Thymus (tissue), 11 donors: ENCODE results near the gene ADGRG3. TPM values are rescaled to one million over a fixed set of nuclear protein-coding genes. Genes with fewer than 3 reads are reported as not detected.

Experiments
- DNase-seq, 9 donors: peaks; one replicate each; pipeline ENCODE4 v3.0.0-alpha.2; 2013; ENCODE audit warnings: low spot score in 9 of 9, low read depth in 6 of 9, missing footprints in 1 of 9
- H3K27ac ChIP-seq, 2 donors: one replicate each; pipeline ENCODE4 v1.5.1; 2013; ENCODE audit warnings: control low read depth in 1 of 2, low read depth in 1 of 2, low read length in 1 of 2, mild to moderate bottlenecking in 1 of 2, moderate library complexity in 1 of 2
- H3K27me3 ChIP-seq, 2 donors: one replicate each; pipeline ENCODE4 v1.5.1; 2013; ENCODE audit warnings: low read length in 1 of 2; ENCODE audit not compliant: control insufficient read depth in 2 of 2, insufficient read depth in 1 of 2
- H3K36me3 ChIP-seq, 2 donors: one replicate each; pipeline ENCODE4 v1.5.1; 2013; ENCODE audit warnings: low read length in 1 of 2, mild to moderate bottlenecking in 1 of 2, moderate library complexity in 1 of 2; ENCODE audit not compliant: control insufficient read depth in 2 of 2, insufficient read depth in 2 of 2
- H3K4me1 ChIP-seq, 2 donors: one replicate each; pipeline ENCODE4 v1.5.1; 2013; ENCODE audit warnings: low read length in 2 of 2; ENCODE audit not compliant: control insufficient read depth in 2 of 2, insufficient read depth in 2 of 2
- H3K4me3 ChIP-seq, 2 donors: one replicate each; pipeline ENCODE4 v1.5.1; 2013; ENCODE audit warnings: low read length in 2 of 2, control low read depth in 1 of 2, mild to moderate bottlenecking in 1 of 2
- H3K9me3 ChIP-seq, 2 donors: one replicate each; pipeline ENCODE4 v1.5.1; 2013; ENCODE audit warnings: low read length in 1 of 2, mild to moderate bottlenecking in 1 of 2; ENCODE audit not compliant: control insufficient read depth in 2 of 2, insufficient read depth in 1 of 2
- WGBS: extraction: QIAGEN DNeasy Blood & Tissue Kit; methylation state at CpG from one replicate; pipeline ENCODE4 v1.1.7; 2013; 5-methylcytosine and 5-hydroxymethylcytosine counted together
- polyA plus RNA-seq: library from polyadenylated mRNA; stranded (reverse); fragments of 200-250 nt; gene quantifications from one replicate; pipeline ENCODE4 v1.2.3, GENCODE V29; 2013
- total RNA-seq: library from RNA; stranded (reverse); fragments of 120-200 nt; gene quantifications from one replicate; pipeline ENCODE4 v1.2.4, GENCODE V29; 2013
- donor health status: healthy.

Gene ADGRG3
- total and polyA plus RNA-seq, 2 donors, result 0.33 to 0.94 TPM

DNA sequence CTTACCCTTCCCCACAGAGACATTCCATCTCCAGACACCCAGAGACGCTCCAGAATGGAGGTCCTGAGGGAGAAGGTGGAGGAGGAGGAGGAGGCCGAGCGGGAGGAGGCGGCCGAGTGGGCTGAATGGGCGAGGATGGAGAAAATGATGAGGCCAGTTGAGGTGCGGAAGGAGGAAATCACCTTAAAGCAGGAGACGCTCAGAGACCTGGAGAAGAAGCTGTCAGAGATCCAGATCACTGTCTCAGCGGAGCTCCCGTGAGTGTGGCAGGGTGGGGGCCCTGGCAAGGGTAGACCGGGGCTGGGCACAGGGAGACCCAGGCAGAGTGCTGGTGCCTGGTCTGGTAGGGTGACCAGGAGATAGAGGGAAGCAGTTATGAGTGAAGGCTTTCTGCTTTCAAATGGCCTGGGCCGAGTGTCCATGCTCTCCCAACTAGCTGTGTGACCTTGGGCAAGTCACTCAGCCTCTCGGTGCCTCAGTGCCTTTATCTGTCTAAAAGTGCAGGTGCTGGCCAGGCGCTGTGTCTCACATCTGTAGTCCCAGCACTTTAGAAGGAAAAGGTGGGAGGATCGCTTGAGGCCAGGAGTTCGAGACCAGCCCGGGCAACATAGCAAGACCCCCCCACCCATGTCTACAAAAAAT, 29.9 kb downstream of the ADGRG3 start:
- H3K4me1 ChIP-seq, result peaks cover 7 to 13% of the 10 kb centered on the region in 2 donors
- no peak for DNase-seq
- no peaks in the 10 kb centered on the region for H3K27me3 ChIP-seq
- H3K27ac ChIP-seq, result no peak overlapping the region
- H3K36me3 ChIP-seq, result no peaks in the 10 kb centered on the region
- WGBS, result 97% methylated on average over 17 of the region's 17 CpGs
- H3K9me3 ChIP-seq, result no peaks in the 10 kb centered on the region
- no peak overlapping the region for H3K4me3 ChIP-seq

DNA sequence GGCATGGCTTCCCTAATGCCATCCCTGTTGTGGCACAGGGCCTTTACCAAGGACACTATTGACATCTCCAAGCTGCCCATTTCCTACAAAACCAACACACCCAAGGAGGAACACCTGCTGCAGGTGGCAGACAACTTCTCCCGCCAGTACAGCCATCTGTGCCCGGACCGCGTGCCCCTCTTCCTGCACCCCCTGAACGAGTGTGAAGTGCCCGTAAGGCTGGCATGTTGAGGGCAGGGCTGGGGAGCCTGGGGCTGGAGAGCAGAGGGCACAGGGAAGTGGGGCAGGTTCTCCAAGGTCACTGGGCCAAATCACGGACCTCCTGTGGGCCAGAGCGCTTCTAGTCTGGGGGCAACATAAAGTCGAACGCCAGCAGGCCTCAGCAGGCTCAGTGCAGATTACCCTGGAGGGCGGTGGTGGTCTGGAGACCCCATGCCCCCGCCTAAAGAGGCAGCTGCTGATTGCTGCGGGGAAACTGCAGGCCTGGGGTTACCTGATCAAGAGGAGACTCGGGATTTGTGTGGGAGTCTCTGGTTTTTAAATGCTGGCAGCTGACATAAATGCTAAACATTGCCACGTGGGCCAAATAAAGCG, 30.8 kb downstream of the ADGRG3 start:
- no peak overlapping the region for H3K4me3 ChIP-seq
- H3K27me3 ChIP-seq, result no peaks in the 10 kb centered on the region
- 92% methylated on average over 16 of the region's 16 CpGs for WGBS
- no peak for DNase-seq
- H3K36me3 ChIP-seq, result no peaks in the 10 kb centered on the region
- no peaks in the 10 kb centered on the region for H3K9me3 ChIP-seq
- H3K4me1 ChIP-seq, result peaks cover 7 to 13% of the 10 kb centered on the region in 2 donors
- no peak overlapping the region for H3K27ac ChIP-seq

DNA sequence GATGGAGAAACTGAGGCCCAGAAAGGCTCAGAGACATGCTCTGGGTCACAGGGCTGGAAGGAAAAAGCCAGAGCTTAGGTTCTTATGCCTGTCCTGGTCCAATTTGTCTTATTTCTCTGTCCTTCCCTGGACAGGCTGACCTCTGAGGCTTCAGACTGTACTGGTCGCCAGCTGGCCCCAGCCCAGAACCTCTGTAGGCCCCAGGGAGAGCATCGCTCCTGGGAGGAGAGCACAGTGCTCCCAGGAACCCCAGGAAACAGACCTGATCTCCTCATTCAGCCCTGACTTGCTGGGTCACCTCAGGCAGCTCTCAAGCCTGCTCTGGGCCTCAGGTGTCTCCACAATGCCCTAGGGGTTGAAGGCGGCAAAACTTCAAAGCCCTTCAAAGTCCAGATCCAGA, 31.4 kb downstream of the ADGRG3 start:
- H3K4me1 ChIP-seq, result peaks cover 7 to 10% of the 10 kb centered on the region in 2 donors
- no peak overlapping the region for H3K27ac ChIP-seq
- no peak overlapping the region for H3K4me3 ChIP-seq
- no peaks in the 10 kb centered on the region for H3K9me3 ChIP-seq
- H3K36me3 ChIP-seq, result no peaks in the 10 kb centered on the region
- 96% methylated on average over 3 of the region's 3 CpGs for WGBS
- H3K27me3 ChIP-seq, result no peaks in the 10 kb centered on the region
- DNase-seq, result no peak

DNA sequence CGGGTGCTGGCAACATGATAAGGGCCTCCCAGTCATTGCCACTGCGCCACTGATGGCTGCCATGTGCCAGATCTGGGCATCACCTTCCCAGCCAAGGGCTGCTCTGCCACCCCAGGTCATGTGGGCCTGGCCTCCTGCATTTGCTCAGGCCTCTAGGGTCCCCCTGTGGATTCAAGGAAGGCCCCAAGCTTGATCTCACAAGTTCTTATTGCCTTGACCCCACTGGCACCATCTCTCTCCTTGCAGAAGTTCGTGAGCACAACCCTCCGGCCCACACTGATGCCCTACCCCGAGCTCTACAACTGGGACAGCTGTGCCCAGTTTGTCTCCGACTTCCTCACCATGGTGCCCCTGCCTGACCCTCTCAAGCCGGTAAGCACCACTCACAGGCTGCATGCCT, 31.8 kb downstream of the ADGRG3 start:
- Histone ChIP-seq H3K4me3 (no peak overlapping the region), H3K27ac (no peak overlapping the region), H3K4me1 (peaks cover 4 to 5% of the 10 kb centered on the region in 2 donors), H3K27me3 (no peaks in the 10 kb centered on the region), H3K36me3 (no peaks in the 10 kb centered on the region), H3K9me3 (no peaks in the 10 kb centered on the region)
- no peak for DNase-seq
- 98% methylated on average over 7 of the region's 7 CpGs for WGBS

DNA sequence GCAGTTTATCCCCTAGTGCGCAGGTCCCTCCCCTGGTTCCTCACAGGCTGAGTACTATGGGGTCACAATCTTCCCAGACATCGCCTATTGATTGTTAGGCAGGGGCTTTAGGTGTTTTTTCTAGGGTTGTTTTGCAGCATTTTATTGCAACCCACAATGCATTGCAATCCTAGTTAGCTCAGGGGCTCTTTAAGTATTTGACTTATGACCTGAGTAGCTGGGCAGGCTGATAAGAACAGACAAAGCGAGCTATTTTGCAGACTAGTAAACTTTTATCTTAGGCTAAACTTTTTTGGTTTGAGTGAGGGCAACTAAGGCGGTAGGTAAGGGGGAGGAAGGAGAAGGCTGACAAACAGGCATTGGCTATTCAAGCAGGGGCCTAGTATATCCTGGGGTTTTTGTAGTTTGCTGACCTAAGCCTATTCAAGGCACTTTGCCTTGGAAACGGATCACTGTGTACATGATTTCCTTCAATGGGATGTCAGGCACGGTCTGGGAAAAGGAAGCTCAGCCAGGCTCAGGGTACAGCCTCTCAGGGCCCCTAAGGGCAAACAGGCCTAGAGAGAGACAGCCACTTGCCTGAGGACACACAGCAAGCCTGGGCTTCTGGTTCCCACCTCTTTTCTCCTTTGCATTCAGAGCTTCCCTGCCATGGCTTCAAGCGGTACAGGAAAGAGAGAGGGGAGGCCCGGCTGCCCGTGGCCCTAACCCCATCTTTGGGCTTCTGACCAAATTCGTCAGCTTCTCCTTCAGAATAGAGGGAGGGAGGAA, 32.9 kb downstream of the ADGRG3 start:
- Histone ChIP-seq H3K4me1 (no peaks in the 10 kb centered on the region), H3K27ac (no peak overlapping the region), H3K36me3 (no peaks in the 10 kb centered on the region), H3K9me3 (no peaks in the 10 kb centered on the region), H3K27me3 (no peaks in the 10 kb centered on the region), H3K4me3 (no peak overlapping the region)
- 92% methylated on average over 10 of the region's 10 CpGs for WGBS
- no peak for DNase-seq

DNA sequence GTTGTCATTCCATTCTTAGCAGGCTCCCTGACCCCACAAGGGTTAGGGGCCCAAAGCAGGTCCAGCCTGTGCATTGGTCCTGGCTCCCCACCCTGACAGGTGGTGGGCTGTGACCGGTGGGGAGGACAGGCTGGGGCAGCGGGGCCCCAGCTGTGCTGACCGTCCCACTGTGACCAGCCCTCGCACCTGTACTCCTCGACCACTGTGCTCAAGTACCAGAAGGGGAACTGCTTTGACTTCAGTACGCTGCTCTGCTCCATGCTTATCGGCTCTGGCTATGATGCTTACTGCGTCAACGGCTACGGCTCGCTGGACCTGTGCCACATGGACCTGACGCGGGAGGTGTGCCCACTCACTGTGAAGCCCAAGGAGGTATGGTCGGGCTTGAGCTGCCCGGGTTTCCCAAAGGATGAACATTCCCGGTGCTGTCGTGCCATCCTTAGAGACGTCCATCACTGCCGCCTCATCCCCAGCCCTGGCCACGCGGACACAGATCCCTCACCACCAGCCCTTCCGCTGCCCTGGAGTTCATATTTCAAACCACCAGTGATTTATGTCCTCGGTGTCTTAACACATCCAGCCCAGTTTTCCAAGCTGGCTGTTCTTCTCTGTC, 33.8 kb downstream of the ADGRG3 start:
- no peak overlapping the region for H3K4me3 ChIP-seq
- 93% methylated on average over 23 of the region's 23 CpGs for WGBS

GRCh38 chr16:57703416-57704010, 35.4 kb downstream of the ADGRG3 start:
- Histone ChIP-seq H3K4me1 (no peaks in the 10 kb centered on the region), H3K36me3 (no peaks in the 10 kb centered on the region), H3K4me3 (no peak overlapping the region), H3K9me3 (no peaks in the 10 kb centered on the region), H3K27me3 (no peaks in the 10 kb centered on the region), H3K27ac (no peak overlapping the region)
- DNase-seq, result no peak
- WGBS, result 95% methylated on average over 11 of the region's 11 CpGs

More for the DNA sequence above, 33.8 kb downstream of the ADGRG3 start:
- Histone ChIP-seq H3K27me3 (no peaks in the 10 kb centered on the region), H3K4me1 (no peaks in the 10 kb centered on the region), H3K9me3 (no peaks in the 10 kb centered on the region), H3K36me3 (no peaks in the 10 kb centered on the region), H3K27ac (no peak overlapping the region)
- DNase-seq, result no peak

DNA sequence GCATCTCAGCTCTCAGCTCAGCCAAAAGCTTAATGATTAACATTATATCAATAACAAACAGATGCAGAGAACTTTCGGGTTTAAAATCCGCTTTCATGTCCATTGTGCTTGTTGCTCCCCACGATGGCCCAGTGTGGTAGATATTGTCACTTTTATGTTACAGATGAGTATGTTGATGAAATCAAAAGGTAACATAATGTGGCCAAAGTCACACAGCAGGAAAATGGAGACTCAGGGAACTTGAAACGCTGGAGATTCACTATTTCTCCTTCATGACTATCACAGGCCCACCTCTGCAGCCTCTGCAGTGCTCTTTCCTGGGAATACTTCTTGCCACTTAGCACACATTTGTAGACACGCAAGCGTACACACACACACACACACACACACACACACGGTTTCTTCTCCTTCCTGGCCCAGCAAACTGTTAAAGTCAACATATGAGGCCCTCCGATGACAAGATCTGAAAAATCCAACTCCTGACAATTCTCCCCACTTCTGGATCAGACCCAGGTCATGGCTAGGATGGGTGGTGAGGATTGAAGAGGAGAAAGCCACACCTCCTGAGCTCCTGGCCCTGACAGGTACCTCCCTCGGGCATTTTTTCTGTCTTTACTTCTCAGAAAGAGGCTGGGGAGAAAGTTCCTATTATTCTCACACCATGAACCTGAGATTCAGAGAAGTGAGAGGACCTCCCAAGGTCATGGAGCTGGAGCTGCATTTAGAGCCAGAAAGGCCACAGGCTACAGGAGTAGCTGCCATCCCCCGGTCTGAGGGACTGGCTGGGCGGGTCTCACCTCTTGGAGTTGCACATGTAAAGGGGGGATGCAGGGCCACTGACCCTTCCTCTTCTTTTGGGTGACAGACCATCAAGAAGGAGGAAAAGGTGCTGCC, 36.2 kb downstream of the ADGRG3 start:
- no peaks in the 10 kb centered on the region for H3K9me3 ChIP-seq
- no peak for DNase-seq
- no peaks in the 10 kb centered on the region for H3K36me3 ChIP-seq
- 93% methylated on average over 11 of the region's 11 CpGs for WGBS
- H3K27ac ChIP-seq, result no peak overlapping the region
- H3K27me3 ChIP-seq, result no peaks in the 10 kb centered on the region
- H3K4me1 ChIP-seq, result no peaks in the 10 kb centered on the region
- H3K4me3 ChIP-seq, result no peak overlapping the region
